GM18858 (cell line): ENCODE data around the gene BNC2.

Experiments used
- ATAC-seq: cut with Tn5 transposase; IDR thresholded peaks from one replicate; pipeline ENCODE4 v1.9.1; 2021; ENCODE audit not compliant: unreplicated experiment

BNC2 gene

DNA sequence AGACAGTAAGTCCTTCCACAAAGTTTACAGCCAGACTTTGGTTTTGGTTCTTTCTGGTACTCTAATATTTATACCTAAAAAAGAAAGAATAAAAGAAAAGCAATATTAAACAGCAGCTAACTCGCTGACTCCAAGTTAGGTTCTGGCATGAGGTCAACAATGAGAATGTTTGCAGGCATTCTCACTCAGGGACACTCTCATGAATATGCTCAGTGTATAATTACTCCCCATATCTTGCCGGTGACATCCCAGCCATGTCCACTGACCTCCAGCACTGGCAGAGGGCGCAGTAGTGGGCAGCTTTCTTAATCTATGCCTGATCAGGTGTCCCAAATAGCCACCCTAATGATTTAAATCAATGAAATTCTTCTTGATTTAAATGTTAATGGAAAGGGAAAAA lies 151.5 kb downstream of the BNC2 start:
- no peak for ATAC-seq

DNA sequence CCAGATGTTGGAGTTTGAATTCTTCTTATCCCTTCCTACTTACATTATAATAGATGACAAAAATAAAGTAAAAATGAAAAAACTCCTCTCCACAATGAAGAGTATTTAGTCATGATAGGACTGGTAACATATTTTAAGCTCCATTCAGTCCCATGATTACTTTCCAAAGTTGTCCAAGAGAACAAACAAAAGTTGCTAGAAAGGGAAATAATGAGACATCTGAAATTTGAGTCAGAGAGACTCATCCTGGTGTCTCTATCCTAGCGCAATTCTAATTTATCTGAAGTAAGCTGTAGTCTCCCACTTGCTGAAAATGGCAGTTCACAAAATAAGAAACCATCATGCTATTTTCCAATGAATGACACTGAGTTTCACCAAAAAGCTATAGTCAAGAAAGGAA lies 152.2 kb downstream of the BNC2 start:
- ATAC-seq, result no peak

DNA sequence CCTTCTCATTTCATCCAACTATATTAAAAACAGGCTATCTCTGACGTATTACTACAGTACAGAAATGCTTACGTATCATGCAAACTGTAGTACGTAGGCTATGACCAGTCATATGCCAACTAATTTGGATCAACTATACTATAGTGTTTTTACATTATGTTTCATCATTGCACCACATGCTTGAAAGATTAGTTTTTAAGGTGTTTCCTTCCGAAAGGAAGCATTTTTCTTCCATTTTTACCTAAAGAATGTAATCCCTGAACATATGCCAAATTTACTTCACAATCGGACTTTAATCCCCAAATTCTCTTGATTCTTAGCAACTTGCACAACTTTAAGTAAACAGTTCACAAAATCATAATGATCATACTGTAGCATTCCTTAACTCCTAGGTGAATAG lies 153.9 kb downstream of the BNC2 start:
- no peak for ATAC-seq

DNA sequence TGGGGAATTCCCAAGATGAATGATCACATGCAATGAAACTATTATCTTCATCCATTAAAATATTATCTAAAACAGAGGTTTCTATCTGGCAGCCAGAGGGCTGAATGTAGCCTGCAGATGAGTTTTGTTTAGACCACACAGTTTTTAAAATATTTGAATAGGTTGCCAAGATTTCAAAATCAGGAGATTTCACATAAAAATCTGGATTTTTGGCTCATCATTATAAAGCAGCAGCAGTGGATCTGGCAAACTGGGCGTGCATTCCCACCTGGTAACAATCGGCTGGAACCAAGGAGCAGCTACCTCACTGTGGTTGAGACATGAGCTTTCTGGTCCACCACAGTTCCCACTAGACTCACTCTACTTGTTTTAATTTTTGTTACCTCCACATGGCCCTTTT lies 155.1 kb downstream of the BNC2 start:
- no peak for ATAC-seq

DNA sequence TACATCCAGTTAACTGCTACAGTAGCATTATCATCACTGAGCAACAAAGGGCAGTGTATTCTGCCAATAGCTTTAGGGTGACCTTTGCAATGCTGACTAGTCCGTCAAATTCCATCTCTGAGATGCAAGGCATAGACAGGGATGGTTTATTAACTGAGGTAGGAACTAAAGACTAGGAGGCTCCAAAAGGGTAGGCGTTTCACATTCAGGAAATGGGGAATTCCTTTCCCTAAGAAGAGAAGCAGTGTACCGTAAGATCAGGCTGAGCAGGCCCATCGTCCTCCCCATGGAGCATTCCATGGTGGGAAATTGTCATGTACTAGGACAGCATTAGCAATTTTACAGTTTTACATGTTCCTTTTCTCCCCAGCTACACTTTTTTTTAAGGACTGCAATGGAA lies 157.7 kb downstream of the BNC2 start:
- ATAC-seq, result no peak

DNA sequence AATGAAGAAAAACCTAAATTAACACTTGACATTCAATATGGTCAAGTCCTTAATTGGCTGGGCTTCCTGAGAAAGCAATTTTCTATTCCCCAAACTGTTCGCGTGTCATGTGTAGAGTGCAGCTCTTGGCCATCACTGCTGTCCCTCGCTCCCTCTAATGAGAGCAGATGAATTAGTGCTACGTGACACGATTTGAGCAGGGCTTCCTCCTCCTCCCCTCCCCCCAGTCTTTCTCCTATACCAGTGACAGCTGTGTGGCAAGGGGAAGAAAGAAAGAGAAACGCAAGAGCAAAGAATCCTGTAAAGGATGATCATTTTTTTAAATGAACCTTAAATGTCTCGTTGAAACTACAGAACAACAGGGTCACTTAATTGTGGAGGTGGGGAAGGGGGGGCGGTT lies 159.6 kb downstream of the BNC2 start:
- no peak for ATAC-seq

DNA sequence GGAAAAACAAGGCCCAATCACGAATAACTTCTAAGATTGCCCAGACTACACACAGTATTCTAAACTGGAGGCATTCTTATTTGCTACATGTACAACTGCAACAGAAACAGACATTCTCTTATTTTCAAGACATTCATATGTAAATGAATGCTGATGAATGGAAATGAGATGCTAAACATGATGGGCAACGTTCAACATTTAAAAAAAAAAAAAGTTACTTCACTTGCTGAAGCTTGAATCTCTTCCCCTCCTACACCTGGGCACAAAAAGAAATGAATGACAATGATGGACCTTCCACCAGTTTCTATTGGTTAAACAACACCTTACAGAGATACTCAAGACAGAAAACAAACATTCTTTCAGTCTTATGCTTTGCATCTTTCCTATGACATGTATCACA lies 160.5 kb downstream of the BNC2 start:
- no peak for ATAC-seq

DNA sequence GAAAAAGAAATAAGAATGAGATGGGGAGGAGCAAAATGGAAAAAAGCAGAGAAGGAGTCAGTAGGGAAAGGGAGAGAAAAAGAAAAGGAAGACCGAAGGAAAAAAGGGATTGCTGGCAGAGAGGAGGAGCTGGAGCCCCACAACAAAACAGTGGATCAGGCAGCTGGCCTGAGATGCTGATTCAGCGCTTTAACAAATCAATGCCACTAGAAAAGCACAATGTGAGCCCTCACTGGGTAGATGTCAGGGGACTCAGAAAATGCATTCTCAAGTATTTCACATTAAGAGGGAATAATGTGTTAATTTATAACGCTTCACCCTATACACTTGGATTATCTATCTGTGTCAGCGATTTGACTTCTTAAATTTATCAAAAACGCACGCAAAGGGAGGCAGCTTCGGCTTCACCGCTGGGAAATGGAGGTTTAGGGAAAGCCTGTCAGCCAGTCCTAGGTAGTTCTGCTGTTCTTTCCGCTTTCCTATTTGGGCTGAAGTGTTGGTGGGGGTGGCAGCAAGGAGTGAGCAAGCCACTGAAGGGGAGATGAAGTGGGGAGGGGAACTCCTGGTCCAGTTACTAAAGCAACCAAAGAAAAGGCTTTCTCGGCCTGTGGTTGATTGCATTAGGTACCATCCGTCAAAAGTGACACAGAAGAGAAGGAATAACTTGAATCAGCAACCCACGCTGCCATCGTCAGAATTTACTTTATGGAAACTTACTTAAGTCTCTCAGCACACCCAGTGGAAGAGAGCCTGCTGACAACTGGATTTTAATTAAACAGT lies 161.6 kb downstream of the BNC2 start:
- ATAC-seq, result no peak

DNA sequence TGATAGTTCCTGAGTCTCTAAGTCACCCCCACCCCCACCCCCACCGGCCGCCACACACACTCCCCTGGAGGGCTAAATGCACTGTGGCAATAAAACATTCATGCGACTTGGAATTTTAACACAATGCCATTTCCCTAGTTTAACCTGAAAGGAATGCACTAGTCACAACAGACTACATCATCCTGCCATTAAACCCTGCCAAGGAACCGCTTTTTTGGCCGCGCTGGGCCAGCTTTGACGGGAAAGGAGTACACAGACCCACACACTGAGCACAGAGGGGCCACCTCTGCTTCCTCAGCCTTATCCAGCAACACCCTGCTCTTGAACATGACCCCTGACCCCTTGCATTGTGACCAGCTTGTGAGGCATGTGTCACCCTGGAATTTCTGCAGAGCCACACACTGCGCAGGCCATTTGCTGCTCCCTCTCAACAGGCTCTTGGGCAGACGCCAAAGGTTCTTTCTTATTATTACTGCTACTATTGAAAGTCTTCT lies 165.3 kb downstream of the BNC2 start:
- no peak for ATAC-seq

DNA sequence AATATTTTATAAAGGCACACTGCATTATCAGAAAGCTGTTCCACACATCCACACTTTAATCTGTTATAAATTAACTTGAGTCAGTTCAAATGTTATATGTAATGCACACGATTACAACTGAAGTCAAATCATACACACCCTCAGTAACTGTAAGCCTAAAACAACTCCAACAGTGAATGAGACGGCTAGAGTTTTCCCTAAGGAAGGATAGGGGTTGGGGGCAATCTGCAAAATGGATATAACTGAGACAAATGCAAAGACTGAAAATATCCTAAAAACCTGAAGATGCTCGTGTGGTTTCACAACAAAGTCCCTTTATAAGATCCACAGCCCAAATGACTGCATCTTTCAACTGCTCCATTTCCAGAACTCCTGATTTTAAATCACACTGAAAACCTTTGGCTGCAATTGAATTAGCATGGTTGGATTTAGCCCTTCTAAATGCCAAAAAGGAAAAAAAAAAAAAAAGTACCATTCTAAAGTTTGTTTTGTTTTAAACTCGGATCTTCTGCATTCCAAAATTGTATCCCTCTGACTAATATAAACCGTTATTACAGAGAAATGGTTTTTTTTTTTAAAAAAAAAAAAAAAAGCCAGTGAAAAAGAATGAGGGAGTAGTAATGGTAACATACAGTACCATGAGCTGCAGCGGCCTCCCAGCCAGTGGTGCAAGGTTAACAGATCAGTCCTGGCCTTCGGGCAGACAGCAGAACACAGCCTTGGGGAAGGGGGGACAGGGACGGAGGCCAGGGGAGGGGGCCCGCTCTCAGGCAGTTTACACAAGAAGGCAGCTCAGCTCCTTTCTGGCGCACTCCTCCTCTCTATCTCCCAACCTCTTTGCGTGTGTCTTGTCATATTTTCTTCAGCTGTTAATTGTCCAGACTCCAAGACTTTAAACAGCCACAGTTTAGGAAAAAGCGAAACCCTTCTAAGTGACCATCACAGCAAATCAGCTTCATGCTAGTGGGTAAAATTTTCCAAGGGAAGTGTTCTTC lies 166.1 kb downstream of the BNC2 start:
- no peak for ATAC-seq

DNA sequence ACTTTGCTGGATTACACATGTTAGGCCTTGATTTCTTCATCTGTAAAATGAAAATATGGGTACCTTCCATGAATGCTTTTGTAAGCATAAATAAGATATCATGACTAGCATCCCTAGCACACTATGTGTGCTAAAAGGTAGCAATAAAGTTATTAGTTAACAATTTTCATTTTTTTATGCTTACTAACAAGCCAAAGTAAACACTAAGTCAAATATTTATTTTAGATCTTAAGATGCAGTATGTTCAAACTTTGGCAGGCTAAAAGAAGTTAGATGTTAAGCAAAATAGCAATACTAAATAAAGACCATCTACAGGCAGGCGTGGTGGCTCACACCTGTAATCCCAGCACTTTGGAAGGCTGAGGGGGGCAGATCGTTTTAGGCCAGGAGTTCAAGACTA lies 169.1 kb downstream of the BNC2 start:
- no peak for ATAC-seq

DNA sequence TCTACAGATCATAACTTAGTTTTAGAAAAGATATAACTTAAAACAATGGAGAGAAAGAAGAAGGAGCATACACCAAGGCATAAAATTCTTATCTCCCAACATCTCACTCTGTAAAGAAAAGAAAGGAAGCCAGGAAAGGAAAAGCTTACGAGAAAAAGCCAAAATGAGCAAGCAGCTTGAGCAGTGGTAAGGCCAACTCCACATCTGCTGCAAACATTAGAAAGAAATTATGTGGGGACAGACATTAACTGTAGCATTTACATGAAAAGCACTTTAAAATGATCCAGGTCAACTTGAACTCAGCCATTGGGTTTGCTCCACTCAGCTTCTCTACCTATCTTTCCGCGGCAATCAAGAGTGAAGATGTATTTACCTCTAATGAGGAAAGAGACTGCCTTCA lies 176.9 kb downstream of the BNC2 start:
- ATAC-seq, result no peak

DNA sequence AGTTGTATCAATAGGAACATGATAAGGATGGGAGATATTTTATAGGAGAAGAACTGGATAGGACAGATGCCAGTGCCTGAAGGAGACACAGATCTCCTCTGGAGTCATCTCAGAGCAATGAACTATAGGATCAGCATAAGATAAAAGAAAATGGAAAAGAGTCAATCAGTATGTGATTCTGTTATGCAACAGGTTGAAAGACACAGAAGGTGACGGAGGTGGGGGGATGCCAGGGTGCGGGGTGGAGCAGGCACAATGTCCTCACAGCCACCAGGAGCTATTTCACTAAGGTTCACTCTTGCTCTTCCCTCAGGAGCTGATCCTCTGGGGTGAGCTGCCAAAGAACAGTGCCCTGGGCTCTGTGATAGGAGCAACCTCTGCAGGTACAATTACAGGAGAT lies 179.8 kb downstream of the BNC2 start:
- ATAC-seq, result no peak

DNA sequence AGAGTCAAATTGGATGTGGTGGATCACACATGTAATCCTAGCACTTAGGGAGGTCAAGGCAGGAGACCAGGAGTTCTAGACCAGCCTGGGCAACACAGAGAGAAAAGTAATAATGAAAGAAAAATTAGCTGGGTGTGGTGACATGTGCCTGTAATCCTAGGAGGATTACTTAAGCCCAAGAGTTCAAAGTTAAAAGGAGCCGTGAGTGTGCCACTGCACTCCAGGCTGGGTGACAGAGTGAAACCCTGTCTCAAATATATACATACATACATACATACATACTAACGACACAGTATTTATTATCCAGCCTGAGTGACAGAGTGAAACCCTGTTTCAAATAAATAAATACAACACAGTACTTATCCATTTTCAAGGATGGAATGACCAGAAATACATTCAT lies 180.3 kb downstream of the BNC2 start:
- ATAC-seq, result no peak

DNA sequence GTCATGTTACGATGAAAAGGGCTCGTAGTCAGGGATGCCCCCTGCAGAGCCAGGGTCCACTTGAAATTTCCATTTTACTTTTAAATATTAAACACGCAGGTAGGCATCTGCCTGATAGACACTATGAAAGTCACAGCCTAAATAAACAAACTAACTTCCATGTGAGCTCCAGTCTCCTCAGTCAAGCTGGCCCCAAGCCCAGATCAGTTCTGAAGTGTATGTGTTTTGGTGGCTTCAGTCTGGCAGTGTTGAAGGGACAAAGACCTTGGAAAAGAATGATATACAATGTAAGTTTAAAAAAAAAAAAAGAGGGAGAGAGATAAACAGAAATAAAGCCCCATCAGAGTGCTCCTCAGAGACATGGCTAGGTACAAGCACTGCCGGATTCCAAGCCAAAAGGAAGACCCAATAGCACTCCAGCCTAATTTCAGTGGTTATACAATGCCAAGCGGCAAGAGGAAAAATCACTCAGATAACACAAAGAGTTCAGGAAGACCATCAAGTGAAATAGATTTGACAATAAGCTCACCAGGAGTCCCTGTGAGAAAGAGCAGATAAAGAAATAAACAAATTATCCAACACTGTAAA lies 181.0 kb downstream of the BNC2 start:
- ATAC-seq, result no peak

DNA sequence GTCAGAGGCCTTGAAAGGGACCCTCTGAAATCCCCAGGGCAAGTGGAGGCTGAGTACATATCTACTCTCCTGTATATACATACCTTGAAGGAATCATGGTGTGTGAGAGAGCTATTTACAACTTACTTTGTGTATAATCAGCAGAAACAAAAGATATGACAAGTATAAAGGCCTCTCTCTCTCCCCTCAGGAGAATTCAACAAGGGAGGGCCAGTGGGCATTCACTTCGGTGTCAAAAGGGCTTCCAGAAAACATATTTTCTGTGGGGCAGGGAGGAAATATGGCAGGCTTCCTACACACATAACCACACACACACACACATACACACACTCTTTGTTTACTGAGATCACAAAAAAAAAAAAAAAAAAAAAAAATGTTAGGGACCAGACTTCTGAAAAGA lies 181.7 kb downstream of the BNC2 start:
- no peak for ATAC-seq

DNA sequence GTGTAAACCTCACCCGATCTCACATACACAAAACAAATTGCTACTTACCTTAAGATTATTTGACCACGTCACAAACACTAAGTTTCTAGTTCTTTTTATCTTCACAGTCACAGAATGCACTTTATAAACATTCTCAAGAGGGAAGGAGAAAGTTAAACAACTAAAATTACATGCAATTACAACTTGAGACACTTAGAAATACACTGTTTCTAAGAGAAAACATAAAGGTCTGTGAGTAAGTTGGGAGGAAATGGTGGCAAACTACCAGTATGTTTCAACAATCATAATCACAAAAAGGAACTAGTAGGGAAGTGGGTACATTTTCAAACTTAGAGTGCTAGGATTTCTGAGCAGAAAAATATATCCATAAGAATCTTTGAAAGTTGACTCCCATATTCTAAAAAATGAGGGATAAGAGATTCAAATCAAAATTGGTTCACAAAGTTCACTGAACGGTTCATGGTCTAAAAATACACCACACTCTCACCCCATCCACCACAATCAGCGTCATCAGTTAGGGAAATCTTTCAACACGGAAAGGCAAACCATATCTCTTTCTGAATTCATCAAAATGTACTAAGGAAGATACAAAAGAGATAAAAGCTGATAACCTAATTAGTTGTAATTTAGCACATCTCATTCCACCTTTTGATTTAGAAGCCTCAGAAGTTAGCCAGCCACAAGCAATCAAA lies 182.6 kb downstream of the BNC2 start:
- ATAC-seq, result no peak

DNA sequence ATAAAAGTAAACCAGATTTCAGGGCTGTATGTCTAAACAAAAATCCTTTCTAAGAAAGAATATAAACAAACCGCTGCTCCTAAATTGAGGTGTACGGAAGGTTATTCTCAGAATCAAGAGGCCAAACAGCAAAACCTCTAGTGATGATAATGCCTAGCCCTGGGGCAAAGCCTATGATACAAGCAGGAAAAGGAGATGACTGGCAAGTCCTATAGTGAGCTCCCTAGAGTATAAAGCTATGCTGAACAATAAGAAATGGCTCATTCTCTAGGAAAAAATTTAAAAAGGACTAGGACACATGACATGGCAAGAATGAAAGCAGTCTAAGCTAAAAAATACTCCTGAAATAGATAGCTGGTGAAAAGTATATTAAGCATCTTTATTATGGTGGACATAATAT lies 187.1 kb downstream of the BNC2 start:
- ATAC-seq, result no peak

DNA sequence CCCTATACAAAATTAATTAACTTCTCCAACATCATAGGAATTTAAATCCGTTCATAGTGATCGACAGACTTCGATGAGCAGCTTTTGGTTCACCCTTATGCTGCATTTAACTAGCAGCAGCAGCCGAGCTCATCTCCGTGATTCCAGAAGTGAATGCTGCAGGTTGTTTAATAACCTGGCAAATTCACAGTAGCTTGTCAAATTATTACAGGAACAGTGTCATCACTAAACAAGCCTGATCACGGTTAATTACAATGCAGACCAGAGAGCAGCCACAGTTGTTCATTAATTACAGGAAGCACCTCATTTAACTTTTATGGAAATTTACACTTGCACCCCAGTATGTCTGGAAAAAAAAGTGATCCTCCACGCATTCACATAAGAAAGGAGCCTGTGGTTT lies 188.2 kb downstream of the BNC2 start:
- ATAC-seq, result no peak

DNA sequence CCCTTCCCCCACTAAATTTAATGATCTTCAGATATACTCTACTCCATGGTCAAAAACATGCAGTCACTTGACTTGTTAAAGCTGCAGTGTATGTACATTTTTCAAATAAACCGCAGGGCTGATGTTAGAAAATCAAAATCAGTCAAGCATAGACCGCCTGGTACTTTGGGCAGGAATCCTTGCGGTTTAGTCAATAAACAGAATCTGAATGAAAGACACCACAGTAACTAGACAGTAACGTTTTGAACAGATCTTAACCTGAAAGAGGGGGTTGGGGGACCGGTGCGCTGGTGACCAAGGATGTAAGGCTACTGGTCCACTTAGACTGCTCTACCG lies 188.8 kb downstream of the BNC2 start:
- ATAC-seq, result no peak

DNA sequence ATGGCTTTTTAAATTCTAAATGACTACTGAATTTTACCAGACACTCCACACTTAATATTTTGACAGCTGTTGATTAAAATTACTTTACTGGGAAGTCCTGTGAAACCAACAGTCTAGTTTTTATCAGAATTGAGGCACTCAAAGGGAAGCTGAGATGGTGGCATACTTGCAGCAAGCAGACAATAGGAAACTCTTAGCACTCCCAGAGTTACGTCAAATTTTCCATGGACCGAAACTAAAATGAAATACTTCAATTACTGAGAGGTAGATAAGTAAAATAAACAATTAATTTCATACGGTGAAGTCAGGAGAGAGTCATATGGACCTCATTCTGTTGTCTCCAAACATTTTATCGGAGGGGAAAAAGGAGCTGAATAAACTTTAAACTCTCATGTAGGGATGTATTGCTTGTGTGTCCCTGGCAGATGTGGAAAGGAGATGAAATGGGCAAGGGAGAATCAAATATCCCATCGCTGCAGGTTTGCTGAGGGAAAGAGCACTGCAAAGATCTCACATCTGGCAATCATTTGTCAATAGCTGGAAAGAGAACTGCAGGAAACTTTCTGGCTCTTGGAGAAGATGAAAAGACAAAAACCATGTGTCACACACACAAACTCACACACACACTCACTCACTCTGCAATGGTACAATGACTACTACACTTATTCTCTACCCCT lies 189.4 kb downstream of the BNC2 start:
- no peak for ATAC-seq
